KMS-11 (cell line): ENCODE results near the gene MVK.
A peak's percentile ranks its signal among the peaks of the same experiment; 100 is the strongest.

Experiments used
- H2AFZ ChIP-seq: fragments of 200-600 bp; sonication (generic); 2 replicates; pipeline ENCODE4 v1.6.1; 2016; ENCODE audit warnings: antibody characterized with exemption, mixed run types, low read depth
- H3K27ac ChIP-seq: fragments of 200-600 bp; sonication (generic); 2 replicates; pipeline ENCODE4 v1.6.1; 2016; ENCODE audit warnings: mild to moderate bottlenecking, mixed run types
- H3K27me3 ChIP-seq: fragments of 200-600 bp; sonication (generic); 2 replicates; pipeline ENCODE4 v1.6.1; 2017; ENCODE audit warnings: mild to moderate bottlenecking, low read depth, mixed run types, moderate library complexity; ENCODE audit not compliant: insufficient read depth
- H3K36me3 ChIP-seq: fragments of 200-600 bp; sonication (generic); 2 replicates; pipeline ENCODE4 v1.6.1; 2017; ENCODE audit warnings: mild to moderate bottlenecking, mixed run types; ENCODE audit not compliant: insufficient read depth
- H3K4me1 ChIP-seq: fragments of 200-600 bp; sonication (generic); 2 replicates; pipeline ENCODE4 v1.6.1; 2016; ENCODE audit warnings: mild to moderate bottlenecking, low read depth, mixed run types; ENCODE audit not compliant: poor library complexity, severe bottlenecking
- H3K4me2 ChIP-seq: fragments of 200-600 bp; sonication (generic); 2 replicates; pipeline ENCODE4 v1.7.0; 2016; ENCODE audit warnings: mild to moderate bottlenecking, mixed run types
- H3K4me3 ChIP-seq: fragments of 200-600 bp; sonication (generic); IDR thresholded peaks from 2 replicates; pipeline ENCODE4 v1.6.1; 2017; ENCODE audit warnings: low read depth, low read length, mixed read lengths; ENCODE audit not compliant: insufficient read depth
- H3K79me2 ChIP-seq: fragments of 200-600 bp; sonication (generic); 2 replicates; pipeline ENCODE4 v1.6.1; 2016; ENCODE audit warnings: low read depth, mixed run types; ENCODE audit not compliant: insufficient read depth
- H3K9ac ChIP-seq: fragments of 200-600 bp; sonication (generic); 2 replicates; pipeline ENCODE4 v1.6.1; 2016; ENCODE audit warnings: mild to moderate bottlenecking, mixed run types
- H4K20me1 ChIP-seq: fragments of 200-600 bp; sonication (generic); 2 replicates; pipeline ENCODE4 v1.6.1; 2016; ENCODE audit warnings: mild to moderate bottlenecking, mixed run types; ENCODE audit not compliant: insufficient read depth
- CTCF ChIP-seq: fragments of 200-600 bp; sonication (generic); conservative IDR thresholded peaks from 2 replicates; pipeline ENCODE4 v1.6.1; 2017; ENCODE audit warnings: low read depth, mild to moderate bottlenecking, antibody characterized with exemption, low read length, moderate library complexity, mixed read lengths

The MVK gene

GRCh38 chr12:109597414-109597794, 23.8 kb downstream of the MVK start:
- Histone ChIP-seq H3K79me2 (no peaks in the 10 kb centered on the region), H3K4me2 (no peak overlapping the region), H4K20me1 (no peaks in the 10 kb centered on the region), H2AFZ (no peak overlapping the region), H3K4me3 (no peak overlapping the region), H3K27me3 (no peaks in the 10 kb centered on the region), H3K27ac (no peak overlapping the region), H3K9ac (no peak overlapping the region), H3K4me1 (no peaks in the 10 kb centered on the region), H3K36me3 (no peaks in the 10 kb centered on the region)
- TF ChIP-seq CTCF = no peak

- Histone ChIP-seq H3K36me3 (no peaks in the 10 kb centered on the region), H3K9ac (no peak overlapping the region), H3K4me2 (no peak overlapping the region), H3K27me3 (no peaks in the 10 kb centered on the region), H3K4me1 (no peaks in the 10 kb centered on the region), H3K27ac (no peak overlapping the region), H4K20me1 (no peaks in the 10 kb centered on the region), H3K79me2 (no peaks in the 10 kb centered on the region), H3K4me3 (no peak overlapping the region), H2AFZ (no peak overlapping the region)
- peak; percentile 84 for TF ChIP-seq CTCF
These were observed 24.3 kb downstream of the MVK start for GRCh38 chr12:109597795-109598427.

- Histone ChIP-seq H4K20me1 (no peaks in the 10 kb centered on the region), H3K9ac (no peak overlapping the region), H3K27ac (no peak overlapping the region), H2AFZ (no peak overlapping the region), H3K27me3 (no peaks in the 10 kb centered on the region), H3K36me3 (no peaks in the 10 kb centered on the region), H3K4me3 (no peak overlapping the region), H3K79me2 (no peaks in the 10 kb centered on the region), H3K4me1 (no peaks in the 10 kb centered on the region), H3K4me2 (no peak overlapping the region)
- TF ChIP-seq CTCF = no peak
These were observed 24.8 kb downstream of the MVK start for GRCh38 chr12:109598428-109598854.

- Histone ChIP-seq H3K27me3 (no peaks in the 10 kb centered on the region), H3K36me3 (no peaks in the 10 kb centered on the region), H3K4me1 (no peaks in the 10 kb centered on the region), H4K20me1 (no peaks in the 10 kb centered on the region), H2AFZ (no peak overlapping the region), H3K4me2 (no peak overlapping the region), H3K4me3 (no peak overlapping the region), H3K9ac (no peak overlapping the region), H3K27ac (no peak overlapping the region), H3K79me2 (no peaks in the 10 kb centered on the region)
- no peak for TF ChIP-seq CTCF
These were observed 25.5 kb downstream of the MVK start for GRCh38 chr12:109599087-109599486.
